Astrocyte (in vitro differentiated cells and primary cell): ENCODE results near the gene ST8SIA3.

Source experiments
- CTCF ChIP-seq: IDR thresholded peaks from 2 replicates; pipeline ENCODE4 v1.5.1; 2011; ENCODE audit warnings: low read depth, mild to moderate bottlenecking, inconsistent platforms, low read length, moderate library complexity; ENCODE audit not compliant: insufficient read depth
- EZH2 ChIP-seq: IDR thresholded peaks from 2 replicates; pipeline ENCODE4 v1.6.1; 2012; ENCODE audit warnings: mild to moderate bottlenecking, low read length, inconsistent platforms; ENCODE audit not compliant: insufficient read depth

GRCh38 chr18:57346876-57347275, 5.5 kb upstream of the ST8SIA3 start:
- no peak for TF ChIP-seq EZH2
- no peak for TF ChIP-seq CTCF
